HEK293 (cell line): Measurements from ENCODE around the gene DSC2.

Experiments
- CTCF ChIA-PET: fragments of 350-600 bp; formaldehyde crosslinking; extraction: SDS; loops from one replicate; lab custom pipeline; 2021; ENCODE audit warnings: antibody characterized with exemption; lab: Yijun Ruan, JAX
- POLR2A ChIA-PET: fragments of 300-600 bp; formaldehyde crosslinking; extraction: SDS; loops from one replicate; lab custom pipeline; 2020; ENCODE audit warnings: antibody characterized with exemption, inconsistent platforms; lab: Yijun Ruan, JAX
- H3K27ac ChIP-seq: fragments of 200-500 bp; sonication (Bioruptor generic); 2 replicates; pipeline ENCODE4 v1.5.1; 2014; ENCODE audit warnings: low read depth, low read length, control low read depth, inconsistent platforms; ENCODE audit errors: extremely low read depth
- H3K36me3 ChIP-seq, 2 experiments: fragments of 200-500 bp in 1 of 2; sonication (Bioruptor generic) in 1 of 2; 1 replicate in 1 of 2; 2 replicates in 1 of 2; pipeline ENCODE4 v1.5.1; 2014 to 2017; ENCODE audit warnings: inconsistent platforms in 2 of 2, low read length in 2 of 2; ENCODE audit not compliant: control insufficient read depth in 2 of 2, insufficient read depth in 1 of 2
- H3K4me1 ChIP-seq: fragments of 200-500 bp; sonication (Bioruptor generic); 2 replicates; pipeline ENCODE4 v1.5.1; 2014; ENCODE audit warnings: mild to moderate bottlenecking, low read length, inconsistent platforms; ENCODE audit not compliant: control insufficient read depth, insufficient read depth
- H3K4me3 ChIP-seq: 2 replicates; pipeline ENCODE4 v1.5.1; 2011; ENCODE audit warnings: low read depth, mild to moderate bottlenecking, control low read depth, low read length, moderate library complexity
- H3K9me3 ChIP-seq: fragments of 200-500 bp; sonication (Bioruptor generic); 2 replicates; pipeline ENCODE4 v1.5.1; 2014; ENCODE audit warnings: low read depth, low read length, inconsistent platforms; ENCODE audit not compliant: control insufficient read depth, insufficient read depth
- OSR2 ChIP-seq: fragments of 450-650 bp; formaldehyde crosslinking; IDR thresholded peaks from 2 replicates; pipeline ENCODE4 v1.5.1; 2016; ENCODE audit warnings: missing biosample characterization, missing genetic modification characterization
- REPIN1 ChIP-seq: fragments of 450-650 bp; formaldehyde crosslinking; IDR thresholded peaks from 2 replicates; pipeline ENCODE4 v1.5.1; 2017; ENCODE audit warnings: missing biosample characterization, missing genetic modification characterization, low read depth
- SCRT2 ChIP-seq: fragments of 450-650 bp; formaldehyde crosslinking; IDR thresholded peaks from 2 replicates; pipeline ENCODE4 v1.5.1; 2016; ENCODE audit warnings: missing biosample characterization, missing genetic modification characterization
- SP3 ChIP-seq: fragments of 450-650 bp; formaldehyde crosslinking; IDR thresholded peaks from 2 replicates; pipeline ENCODE4 v1.5.1; 2016; ENCODE audit warnings: missing biosample characterization, missing genetic modification characterization
- ZBTB1 ChIP-seq: fragments of 450-650 bp; formaldehyde crosslinking; IDR thresholded peaks from 2 replicates; pipeline ENCODE4 v1.5.1; 2016; ENCODE audit warnings: missing biosample characterization, missing genetic modification characterization
- ZNF10 ChIP-seq: fragments of 450-650 bp; formaldehyde crosslinking; IDR thresholded peaks from 2 replicates; pipeline ENCODE4 v1.5.1; 2017; ENCODE audit warnings: missing biosample characterization, missing genetic modification characterization
- ZNF112 ChIP-seq: fragments of 450-650 bp; formaldehyde crosslinking; IDR thresholded peaks from 2 replicates; pipeline ENCODE4 v1.5.0; 2017; ENCODE audit warnings: missing biosample characterization, missing genetic modification characterization
- ZNF2 ChIP-seq: fragments of 450-650 bp; formaldehyde crosslinking; IDR thresholded peaks from 2 replicates; pipeline ENCODE4 v1.5.1; 2016; ENCODE audit warnings: missing biosample characterization, missing genetic modification characterization
- ZNF221 ChIP-seq: fragments of 450-650 bp; formaldehyde crosslinking; IDR thresholded peaks from 2 replicates; pipeline ENCODE4 v1.5.1; 2017; ENCODE audit warnings: missing biosample characterization, missing genetic modification characterization, borderline replicate concordance
- ZNF223 ChIP-seq: fragments of 450-650 bp; formaldehyde crosslinking; IDR thresholded peaks from 2 replicates; pipeline ENCODE4 v1.5.1; 2016; ENCODE audit warnings: missing biosample characterization, missing genetic modification characterization
- ZNF23 ChIP-seq: fragments of 450-650 bp; formaldehyde crosslinking; IDR thresholded peaks from 2 replicates; pipeline ENCODE4 v1.5.1; 2016; ENCODE audit warnings: missing biosample characterization, missing genetic modification characterization, borderline replicate concordance
- ZNF266 ChIP-seq: fragments of 450-650 bp; formaldehyde crosslinking; IDR thresholded peaks from 2 replicates; pipeline ENCODE4 v1.5.1; 2016; ENCODE audit warnings: missing biosample characterization, missing genetic modification characterization, low read depth
- ZNF510 ChIP-seq: fragments of 450-650 bp; formaldehyde crosslinking; IDR thresholded peaks from 2 replicates; pipeline ENCODE4 v1.5.1; 2018; ENCODE audit warnings: mild to moderate bottlenecking, missing genetic modification characterization, missing biosample characterization; ENCODE audit not compliant: insufficient replicate concordance
- ZNF571 ChIP-seq: fragments of 450-650 bp; formaldehyde crosslinking; IDR thresholded peaks from 2 replicates; pipeline ENCODE4 v1.5.0; 2017; ENCODE audit warnings: missing biosample characterization, missing genetic modification characterization
- ZNF585B ChIP-seq: fragments of 450-650 bp; formaldehyde crosslinking; IDR thresholded peaks from 2 replicates; pipeline ENCODE4 v1.5.1; 2016; ENCODE audit warnings: missing biosample characterization, missing genetic modification characterization
- ZNF600 ChIP-seq: fragments of 450-650 bp; formaldehyde crosslinking; IDR thresholded peaks from 2 replicates; pipeline ENCODE4 v1.5.1; 2016; ENCODE audit warnings: missing biosample characterization, missing genetic modification characterization
- ZNF664 ChIP-seq: fragments of 450-650 bp; formaldehyde crosslinking; IDR thresholded peaks from 2 replicates; pipeline ENCODE4 v1.5.1; 2016; ENCODE audit warnings: missing biosample characterization, missing genetic modification characterization
- ZSCAN23 ChIP-seq: fragments of 450-650 bp; formaldehyde crosslinking; IDR thresholded peaks from 2 replicates; pipeline ENCODE4 v1.5.1; 2016; ENCODE audit warnings: missing biosample characterization, missing genetic modification characterization
- TF ChIP-seq, protein P1 (sequence below): fragments of 450-650 bp; IDR thresholded peaks from 2 replicates; pipeline ENCODE4 v1.5.1; 2018; ENCODE audit warnings: missing biosample characterization, mild to moderate bottlenecking, missing genetic modification characterization
- TF ChIP-seq, protein P2 (sequence below): fragments of 450-650 bp; formaldehyde crosslinking; conservative IDR thresholded peaks from 2 replicates; pipeline ENCODE4 v1.5.1; 2016; ENCODE audit warnings: low read depth, missing biosample characterization, missing genetic modification characterization
- TF ChIP-seq, protein P3 (sequence below): fragments of 450-650 bp; formaldehyde crosslinking; IDR thresholded peaks from 2 replicates; pipeline ENCODE4 v1.5.1; 2016; ENCODE audit warnings: missing biosample characterization, missing genetic modification characterization
- TF ChIP-seq, protein P4 (sequence below): fragments of 450-650 bp; formaldehyde crosslinking; IDR thresholded peaks from 2 replicates; pipeline ENCODE4 v1.5.1; 2017; ENCODE audit warnings: missing biosample characterization, missing genetic modification characterization
- TF ChIP-seq, protein P5 (sequence below): fragments of 450-650 bp; formaldehyde crosslinking; conservative IDR thresholded peaks from 2 replicates; pipeline ENCODE4 v1.5.1; 2016; ENCODE audit warnings: low read depth, missing biosample characterization, missing genetic modification characterization

The DSC2 gene

DNA sequence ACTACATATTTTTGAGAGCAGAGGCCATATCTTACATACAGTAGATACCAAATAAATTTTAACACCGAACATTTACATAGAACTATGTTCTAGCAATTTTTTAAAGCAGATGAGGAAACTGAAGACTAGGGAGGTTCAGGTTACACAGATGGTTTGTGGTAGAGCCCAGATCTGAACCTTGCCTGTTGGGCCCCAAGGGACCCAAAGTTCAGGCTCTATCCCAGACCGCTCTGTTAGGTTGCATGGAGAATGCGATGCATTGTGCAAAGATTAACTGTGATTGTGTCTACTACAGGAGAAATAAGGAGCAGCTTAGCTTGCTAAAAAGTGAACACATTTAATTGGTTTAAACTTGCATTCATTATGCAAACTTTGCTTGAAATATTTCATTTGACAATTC, 43.3 kb downstream of the DSC2 start:
- Histone ChIP-seq H3K4me1 (no peaks in the 10 kb centered on the region), H3K36me3 (no peaks in the 10 kb centered on the region)
- CTCF ChIA-PET, result no interaction called here
- TF ChIP-seq ZNF10 (tag by site-specific recombination), result no peak
- TF ChIP-seq ZNF223, result no peak
- TF ChIP-seq, protein P1, sequence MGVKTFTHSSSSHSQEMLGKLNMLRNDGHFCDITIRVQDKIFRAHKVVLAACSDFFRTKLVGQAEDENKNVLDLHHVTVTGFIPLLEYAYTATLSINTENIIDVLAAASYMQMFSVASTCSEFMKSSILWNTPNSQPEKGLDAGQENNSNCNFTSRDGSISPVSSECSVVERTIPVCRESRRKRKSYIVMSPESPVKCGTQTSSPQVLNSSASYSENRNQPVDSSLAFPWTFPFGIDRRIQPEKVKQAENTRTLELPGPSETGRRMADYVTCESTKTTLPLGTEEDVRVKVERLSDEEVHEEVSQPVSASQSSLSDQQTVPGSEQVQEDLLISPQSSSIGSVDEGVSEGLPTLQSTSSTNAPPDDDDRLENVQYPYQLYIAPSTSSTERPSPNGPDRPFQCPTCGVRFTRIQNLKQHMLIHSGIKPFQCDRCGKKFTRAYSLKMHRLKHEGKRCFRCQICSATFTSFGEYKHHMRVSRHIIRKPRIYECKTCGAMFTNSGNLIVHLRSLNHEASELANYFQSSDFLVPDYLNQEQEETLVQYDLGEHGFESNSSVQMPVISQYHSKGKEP (tag by site-specific recombination), result peak; percentile 46; the same call in 1 of the 2 replicates
- no peak for TF ChIP-seq REPIN1 (tag by site-specific recombination)
- TF ChIP-seq, all 188 proteins: peak for 1
- POLR2A ChIA-PET, result no interaction called here
- H3K9me3 ChIP-seq, result no peaks in the 10 kb centered on the region
- H3K27ac ChIP-seq, result no peak overlapping the region
- H3K4me3 ChIP-seq, result no peak overlapping the region

DNA sequence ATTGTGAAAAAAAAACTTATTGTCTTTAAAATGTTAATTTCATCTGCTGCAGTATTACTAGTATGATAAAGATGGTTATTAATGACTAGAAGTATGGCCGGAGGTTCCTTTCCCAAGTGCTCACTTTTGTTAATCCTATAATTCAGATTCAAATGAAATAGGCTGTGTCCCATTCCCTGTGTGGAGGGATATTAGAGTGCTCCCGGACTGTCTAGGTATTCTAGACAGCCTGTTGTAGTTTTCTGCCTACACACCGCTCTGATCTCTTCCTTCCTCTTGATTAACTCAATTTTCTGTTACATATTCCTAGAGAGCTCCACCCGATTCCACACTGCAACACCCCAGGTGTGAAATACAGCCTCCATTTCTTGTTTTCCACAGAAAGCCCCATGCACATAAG, 44.3 kb downstream of the DSC2 start:
- no peak overlapping the region for H3K4me3 ChIP-seq
- no peaks in the 10 kb centered on the region for H3K9me3 ChIP-seq
- no peak overlapping the region for H3K27ac ChIP-seq
- TF ChIP-seq OSR2 (tag by site-specific recombination) (no peak), ZNF23 (tag by site-specific recombination) (no peak), ZNF664 (tag by site-specific recombination) (no peak), ZNF571 (tag by site-specific recombination) (no peak), ZNF510 (tag by site-specific recombination) (no peak), SCRT2 (no peak), ZNF600 (tag by site-specific recombination) (no peak), ZBTB1 (tag by site-specific recombination) (no peak), ZNF266 (tag by site-specific recombination) (no peak), SP3 (tag by site-specific recombination) (no peak), ZNF2 (no peak), ZNF112 (tag by site-specific recombination) (no peak), ZNF221 (no peak), ZSCAN23 (tag by site-specific recombination) (no peak), ZNF585B (tag by site-specific recombination) (no peak)
- TF ChIP-seq, protein P2, sequence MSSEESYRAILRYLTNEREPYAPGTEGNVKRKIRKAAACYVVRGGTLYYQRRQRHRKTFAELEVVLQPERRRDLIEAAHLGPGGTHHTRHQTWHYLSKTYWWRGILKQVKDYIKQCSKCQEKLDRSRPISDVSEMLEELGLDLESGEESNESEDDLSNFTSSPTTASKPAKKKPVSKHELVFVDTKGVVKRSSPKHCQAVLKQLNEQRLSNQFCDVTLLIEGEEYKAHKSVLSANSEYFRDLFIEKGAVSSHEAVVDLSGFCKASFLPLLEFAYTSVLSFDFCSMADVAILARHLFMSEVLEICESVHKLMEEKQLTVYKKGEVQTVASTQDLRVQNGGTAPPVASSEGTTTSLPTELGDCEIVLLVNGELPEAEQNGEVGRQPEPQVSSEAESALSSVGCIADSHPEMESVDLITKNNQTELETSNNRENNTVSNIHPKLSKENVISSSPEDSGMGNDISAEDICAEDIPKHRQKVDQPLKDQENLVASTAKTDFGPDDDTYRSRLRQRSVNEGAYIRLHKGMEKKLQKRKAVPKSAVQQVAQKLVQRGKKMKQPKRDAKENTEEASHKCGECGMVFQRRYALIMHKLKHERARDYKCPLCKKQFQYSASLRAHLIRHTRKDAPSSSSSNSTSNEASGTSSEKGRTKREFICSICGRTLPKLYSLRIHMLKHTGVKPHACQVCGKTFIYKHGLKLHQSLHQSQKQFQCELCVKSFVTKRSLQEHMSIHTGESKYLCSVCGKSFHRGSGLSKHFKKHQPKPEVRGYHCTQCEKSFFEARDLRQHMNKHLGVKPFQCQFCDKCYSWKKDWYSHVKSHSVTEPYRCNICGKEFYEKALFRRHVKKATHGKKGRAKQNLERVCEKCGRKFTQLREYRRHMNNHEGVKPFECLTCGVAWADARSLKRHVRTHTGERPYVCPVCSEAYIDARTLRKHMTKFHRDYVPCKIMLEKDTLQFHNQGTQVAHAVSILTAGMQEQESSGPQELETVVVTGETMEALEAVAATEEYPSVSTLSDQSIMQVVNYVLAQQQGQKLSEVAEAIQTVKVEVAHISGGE (tag by site-specific recombination), result no peak
- TF ChIP-seq, protein P3, sequence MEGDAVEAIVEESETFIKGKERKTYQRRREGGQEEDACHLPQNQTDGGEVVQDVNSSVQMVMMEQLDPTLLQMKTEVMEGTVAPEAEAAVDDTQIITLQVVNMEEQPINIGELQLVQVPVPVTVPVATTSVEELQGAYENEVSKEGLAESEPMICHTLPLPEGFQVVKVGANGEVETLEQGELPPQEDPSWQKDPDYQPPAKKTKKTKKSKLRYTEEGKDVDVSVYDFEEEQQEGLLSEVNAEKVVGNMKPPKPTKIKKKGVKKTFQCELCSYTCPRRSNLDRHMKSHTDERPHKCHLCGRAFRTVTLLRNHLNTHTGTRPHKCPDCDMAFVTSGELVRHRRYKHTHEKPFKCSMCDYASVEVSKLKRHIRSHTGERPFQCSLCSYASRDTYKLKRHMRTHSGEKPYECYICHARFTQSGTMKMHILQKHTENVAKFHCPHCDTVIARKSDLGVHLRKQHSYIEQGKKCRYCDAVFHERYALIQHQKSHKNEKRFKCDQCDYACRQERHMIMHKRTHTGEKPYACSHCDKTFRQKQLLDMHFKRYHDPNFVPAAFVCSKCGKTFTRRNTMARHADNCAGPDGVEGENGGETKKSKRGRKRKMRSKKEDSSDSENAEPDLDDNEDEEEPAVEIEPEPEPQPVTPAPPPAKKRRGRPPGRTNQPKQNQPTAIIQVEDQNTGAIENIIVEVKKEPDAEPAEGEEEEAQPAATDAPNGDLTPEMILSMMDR (tag by site-specific recombination), result no peak
- TF ChIP-seq, protein P4, sequence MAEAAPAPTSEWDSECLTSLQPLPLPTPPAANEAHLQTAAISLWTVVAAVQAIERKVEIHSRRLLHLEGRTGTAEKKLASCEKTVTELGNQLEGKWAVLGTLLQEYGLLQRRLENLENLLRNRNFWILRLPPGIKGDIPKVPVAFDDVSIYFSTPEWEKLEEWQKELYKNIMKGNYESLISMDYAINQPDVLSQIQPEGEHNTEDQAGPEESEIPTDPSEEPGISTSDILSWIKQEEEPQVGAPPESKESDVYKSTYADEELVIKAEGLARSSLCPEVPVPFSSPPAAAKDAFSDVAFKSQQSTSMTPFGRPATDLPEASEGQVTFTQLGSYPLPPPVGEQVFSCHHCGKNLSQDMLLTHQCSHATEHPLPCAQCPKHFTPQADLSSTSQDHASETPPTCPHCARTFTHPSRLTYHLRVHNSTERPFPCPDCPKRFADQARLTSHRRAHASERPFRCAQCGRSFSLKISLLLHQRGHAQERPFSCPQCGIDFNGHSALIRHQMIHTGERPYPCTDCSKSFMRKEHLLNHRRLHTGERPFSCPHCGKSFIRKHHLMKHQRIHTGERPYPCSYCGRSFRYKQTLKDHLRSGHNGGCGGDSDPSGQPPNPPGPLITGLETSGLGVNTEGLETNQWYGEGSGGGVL, result no peak
- TF ChIP-seq, protein P5, sequence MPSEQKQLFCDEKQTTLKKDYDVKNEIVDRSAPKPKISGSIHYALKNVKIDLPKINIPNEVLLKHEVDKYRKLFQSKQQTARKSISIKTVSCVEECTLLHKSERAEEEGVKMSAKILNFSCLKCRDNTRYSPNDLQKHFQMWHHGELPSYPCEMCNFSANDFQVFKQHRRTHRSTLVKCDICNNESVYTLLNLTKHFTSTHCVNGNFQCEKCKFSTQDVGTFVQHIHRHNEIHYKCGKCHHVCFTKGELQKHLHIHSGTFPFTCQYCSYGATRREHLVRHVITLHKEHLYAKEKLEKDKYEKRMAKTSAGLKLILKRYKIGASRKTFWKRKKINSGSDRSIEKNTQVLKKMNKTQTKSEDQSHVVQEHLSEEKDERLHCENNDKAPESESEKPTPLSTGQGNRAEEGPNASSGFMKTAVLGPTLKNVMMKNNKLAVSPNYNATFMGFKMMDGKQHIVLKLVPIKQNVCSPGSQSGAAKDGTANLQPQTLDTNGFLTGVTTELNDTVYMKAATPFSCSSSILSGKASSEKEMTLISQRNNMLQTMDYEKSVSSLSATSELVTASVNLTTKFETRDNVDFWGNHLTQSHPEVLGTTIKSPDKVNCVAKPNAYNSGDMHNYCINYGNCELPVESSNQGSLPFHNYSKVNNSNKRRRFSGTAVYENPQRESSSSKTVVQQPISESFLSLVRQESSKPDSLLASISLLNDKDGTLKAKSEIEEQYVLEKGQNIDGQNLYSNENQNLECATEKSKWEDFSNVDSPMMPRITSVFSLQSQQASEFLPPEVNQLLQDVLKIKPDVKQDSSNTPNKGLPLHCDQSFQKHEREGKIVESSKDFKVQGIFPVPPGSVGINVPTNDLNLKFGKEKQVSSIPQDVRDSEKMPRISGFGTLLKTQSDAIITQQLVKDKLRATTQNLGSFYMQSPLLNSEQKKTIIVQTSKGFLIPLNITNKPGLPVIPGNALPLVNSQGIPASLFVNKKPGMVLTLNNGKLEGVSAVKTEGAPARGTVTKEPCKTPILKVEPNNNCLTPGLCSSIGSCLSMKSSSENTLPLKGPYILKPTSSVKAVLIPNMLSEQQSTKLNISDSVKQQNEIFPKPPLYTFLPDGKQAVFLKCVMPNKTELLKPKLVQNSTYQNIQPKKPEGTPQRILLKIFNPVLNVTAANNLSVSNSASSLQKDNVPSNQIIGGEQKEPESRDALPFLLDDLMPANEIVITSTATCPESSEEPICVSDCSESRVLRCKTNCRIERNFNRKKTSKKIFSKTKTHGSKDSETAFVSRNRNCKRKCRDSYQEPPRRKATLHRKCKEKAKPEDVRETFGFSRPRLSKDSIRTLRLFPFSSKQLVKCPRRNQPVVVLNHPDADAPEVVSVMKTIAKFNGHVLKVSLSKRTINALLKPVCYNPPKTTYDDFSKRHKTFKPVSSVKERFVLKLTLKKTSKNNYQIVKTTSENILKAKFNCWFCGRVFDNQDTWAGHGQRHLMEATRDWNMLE (tag by site-specific recombination), result no peak
- no peaks in the 10 kb centered on the region for H3K36me3 ChIP-seq
- CTCF ChIA-PET, result no interaction called here
- POLR2A ChIA-PET, result no interaction called here
- no peaks in the 10 kb centered on the region for H3K4me1 ChIP-seq
